Rectal smooth muscle tissue (tissue), 1 donor: ENCODE measurements around the gene PARD3B.

Experiments
- H3K27ac ChIP-seq: one replicate; pipeline ENCODE4 v1.7.0; 2013; ENCODE audit warnings: low read depth, low read length, inconsistent platforms
- H3K27me3 ChIP-seq: one replicate; pipeline ENCODE4 v1.7.0; 2013; ENCODE audit warnings: low read length; ENCODE audit not compliant: control insufficient read depth, insufficient read depth
- H3K36me3 ChIP-seq: one replicate; pipeline ENCODE4 v1.7.0; 2013; ENCODE audit warnings: low read length; ENCODE audit not compliant: control insufficient read depth, insufficient read depth
- H3K4me1 ChIP-seq: one replicate; pipeline ENCODE4 v1.7.0; 2013; ENCODE audit warnings: low read length; ENCODE audit not compliant: control insufficient read depth, insufficient read depth
- H3K4me3 ChIP-seq: one replicate; pipeline ENCODE4 v1.7.0; 2013; ENCODE audit warnings: low read length
- H3K9ac ChIP-seq: one replicate; pipeline ENCODE4 v1.7.0; 2013; ENCODE audit warnings: low read length

Gene PARD3B

GRCh38 chr2:204544961-204545860 lies at the start of gene PARD3B:
TSS of gene PARD3B (plus strand) at chr2:204545475. CDS start at chr2:204546000, 525 bp downstream.
- H3K4me1 ChIP-seq, result peaks cover 15% of the 10 kb centered on the region
- H3K27ac ChIP-seq, result peak within 1 kb of the TSS; percentile 86
- peak within 1 kb of the TSS; percentile 46 for H3K9ac ChIP-seq
- no peaks in the 10 kb centered on the region for H3K36me3 ChIP-seq
- H3K4me3 ChIP-seq, result peak within 1 kb of the TSS; percentile 90
- no peaks in the 10 kb centered on the region for H3K27me3 ChIP-seq

- Histone ChIP-seq H3K4me1 (peaks cover 4% of the 10 kb centered on the region), H3K4me3 (no peak overlapping the region), H3K27me3 (no peaks in the 10 kb centered on the region), H3K9ac (no peak overlapping the region), H3K36me3 (no peaks in the 10 kb centered on the region), H3K27ac (no peak overlapping the region)
Measured at GRCh38 chr2:204496779-204497178, 48.5 kb upstream of the PARD3B start.

GRCh38 chr2:204497855-204498254 lies 47.4 kb upstream of the PARD3B start:
- Histone ChIP-seq H3K36me3 (no peaks in the 10 kb centered on the region), H3K27me3 (no peaks in the 10 kb centered on the region), H3K4me1 (peaks cover 4% of the 10 kb centered on the region), H3K9ac (no peak overlapping the region), H3K4me3 (no peak overlapping the region), H3K27ac (no peak overlapping the region)

- H3K27me3 ChIP-seq, result no peaks in the 10 kb centered on the region
- H3K36me3 ChIP-seq, result no peaks in the 10 kb centered on the region
- no peak overlapping the region for H3K9ac ChIP-seq
- H3K4me1 ChIP-seq, result peaks cover 4% of the 10 kb centered on the region
- H3K27ac ChIP-seq, result no peak overlapping the region
- no peak overlapping the region for H3K4me3 ChIP-seq
Measured at GRCh38 chr2:204498291-204498690, 47.0 kb upstream of the PARD3B start.

- H3K27ac ChIP-seq, result no peak overlapping the region
- no peaks in the 10 kb centered on the region for H3K27me3 ChIP-seq
- H3K4me1 ChIP-seq, result no peaks in the 10 kb centered on the region
- no peaks in the 10 kb centered on the region for H3K36me3 ChIP-seq
- no peak overlapping the region for H3K9ac ChIP-seq
- H3K4me3 ChIP-seq, result no peak overlapping the region
Measured at GRCh38 chr2:204503869-204504268, 41.4 kb upstream of the PARD3B start.

- H3K27ac ChIP-seq, result no peak overlapping the region
- H3K4me1 ChIP-seq, result no peaks in the 10 kb centered on the region
- no peaks in the 10 kb centered on the region for H3K27me3 ChIP-seq
- H3K9ac ChIP-seq, result no peak overlapping the region
- no peaks in the 10 kb centered on the region for H3K36me3 ChIP-seq
- no peak overlapping the region for H3K4me3 ChIP-seq
Measured at GRCh38 chr2:204504594-204504993, 40.7 kb upstream of the PARD3B start.

GRCh38 chr2:204505488-204505887 lies 39.8 kb upstream of the PARD3B start:
- H3K27me3 ChIP-seq, result no peaks in the 10 kb centered on the region
- no peaks in the 10 kb centered on the region for H3K4me1 ChIP-seq
- no peak overlapping the region for H3K9ac ChIP-seq
- H3K36me3 ChIP-seq, result no peaks in the 10 kb centered on the region
- no peak overlapping the region for H3K4me3 ChIP-seq
- no peak overlapping the region for H3K27ac ChIP-seq

- no peaks in the 10 kb centered on the region for H3K36me3 ChIP-seq
- H3K27ac ChIP-seq, result no peak overlapping the region
- no peak overlapping the region for H3K9ac ChIP-seq
- peaks cover 2% of the 10 kb centered on the region for H3K4me1 ChIP-seq
- no peaks in the 10 kb centered on the region for H3K27me3 ChIP-seq
- no peak overlapping the region for H3K4me3 ChIP-seq
Measured at GRCh38 chr2:204505946-204506345, 39.3 kb upstream of the PARD3B start.

GRCh38 chr2:204507636-204508035 lies 37.6 kb upstream of the PARD3B start:
- Histone ChIP-seq H3K27ac (no peak overlapping the region), H3K27me3 (no peaks in the 10 kb centered on the region), H3K4me1 (peaks cover 2% of the 10 kb centered on the region), H3K36me3 (no peaks in the 10 kb centered on the region), H3K9ac (no peak overlapping the region), H3K4me3 (no peak overlapping the region)

- Histone ChIP-seq H3K4me1 (peaks cover 2% of the 10 kb centered on the region), H3K9ac (no peak overlapping the region), H3K4me3 (no peak overlapping the region), H3K36me3 (no peaks in the 10 kb centered on the region), H3K27me3 (no peaks in the 10 kb centered on the region), H3K27ac (peak overlapping the region; percentile 17)
Measured at GRCh38 chr2:204510709-204511420, 34.4 kb upstream of the PARD3B start.

- Histone ChIP-seq H3K4me3 (no peak overlapping the region), H3K4me1 (peaks cover 2% of the 10 kb centered on the region), H3K36me3 (no peaks in the 10 kb centered on the region), H3K27ac (no peak overlapping the region), H3K27me3 (no peaks in the 10 kb centered on the region), H3K9ac (no peak overlapping the region)
Measured at GRCh38 chr2:204514439-204514838, 30.8 kb upstream of the PARD3B start.

- Histone ChIP-seq H3K36me3 (no peaks in the 10 kb centered on the region), H3K4me1 (peaks cover 2% of the 10 kb centered on the region), H3K27ac (no peak overlapping the region), H3K9ac (no peak overlapping the region), H3K4me3 (no peak overlapping the region), H3K27me3 (no peaks in the 10 kb centered on the region)
Measured at GRCh38 chr2:204515416-204515815, 29.9 kb upstream of the PARD3B start.
